HG02642 (cell line): ENCODE data around the gene ZSCAN10.
"Not testable (repeated sequence)": the region's sequence is repeated elsewhere in the genome, so short reads cannot be mapped to it uniquely, and the experiment has no call there.

Source experiments
- ATAC-seq: cut with Tn5 transposase; IDR thresholded peaks from one replicate; pipeline ENCODE4 v1.9.1; 2021; ENCODE audit warnings: mild to moderate bottlenecking; ENCODE audit not compliant: unreplicated experiment, poor library complexity

Gene ZSCAN10

DNA sequence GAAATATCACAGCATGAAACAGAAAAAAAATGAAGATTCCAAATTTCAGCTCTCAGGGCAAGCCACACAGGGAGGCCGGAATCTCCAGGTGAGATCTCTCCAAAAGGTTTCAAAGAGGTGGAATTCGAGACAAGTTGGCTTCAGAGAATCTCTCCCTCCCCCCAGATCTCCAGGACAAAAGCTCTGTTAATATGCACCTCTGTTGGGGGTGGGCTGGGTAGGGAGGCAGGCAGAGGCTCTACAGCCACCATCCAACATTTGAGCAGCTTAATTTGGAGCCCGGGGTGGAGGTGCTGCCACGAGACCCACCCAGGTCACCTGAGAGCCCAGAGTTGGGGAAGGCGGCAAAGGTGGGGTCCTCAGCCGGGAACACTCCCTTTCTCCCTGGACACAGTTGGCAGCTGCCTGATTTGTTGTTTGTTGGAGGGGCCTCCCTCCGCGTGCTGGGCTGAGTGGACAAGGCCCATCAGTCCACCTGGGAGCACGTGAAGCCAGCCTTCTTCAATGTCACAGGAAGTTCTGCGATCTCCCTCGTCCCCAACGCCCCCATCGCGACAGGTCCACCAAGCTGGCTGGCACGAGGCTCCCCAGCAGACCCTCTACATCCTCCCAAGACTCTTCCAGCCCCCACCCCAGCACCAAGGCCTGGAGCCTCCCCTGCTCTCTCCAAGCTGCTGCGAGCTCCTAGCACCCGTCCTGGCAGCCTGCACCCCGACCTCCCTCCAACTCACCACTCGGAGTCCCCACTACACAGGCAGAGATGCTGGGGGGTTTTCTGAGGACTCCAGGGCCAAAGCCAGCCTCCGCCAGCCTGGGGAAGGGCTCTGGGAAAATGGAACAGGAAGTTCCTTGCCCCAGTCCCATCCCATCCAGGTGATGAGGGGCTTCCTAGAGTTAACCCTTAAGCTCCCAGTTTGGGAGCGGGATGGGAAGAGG lies at the start of gene ZSCAN10:
ZSCAN10 (minus strand) TSS at position 836 of the 936 bp plus-strand sequence. CDS start 6,357 bp downstream, outside the sequence.
- no peak for ATAC-seq

DNA sequence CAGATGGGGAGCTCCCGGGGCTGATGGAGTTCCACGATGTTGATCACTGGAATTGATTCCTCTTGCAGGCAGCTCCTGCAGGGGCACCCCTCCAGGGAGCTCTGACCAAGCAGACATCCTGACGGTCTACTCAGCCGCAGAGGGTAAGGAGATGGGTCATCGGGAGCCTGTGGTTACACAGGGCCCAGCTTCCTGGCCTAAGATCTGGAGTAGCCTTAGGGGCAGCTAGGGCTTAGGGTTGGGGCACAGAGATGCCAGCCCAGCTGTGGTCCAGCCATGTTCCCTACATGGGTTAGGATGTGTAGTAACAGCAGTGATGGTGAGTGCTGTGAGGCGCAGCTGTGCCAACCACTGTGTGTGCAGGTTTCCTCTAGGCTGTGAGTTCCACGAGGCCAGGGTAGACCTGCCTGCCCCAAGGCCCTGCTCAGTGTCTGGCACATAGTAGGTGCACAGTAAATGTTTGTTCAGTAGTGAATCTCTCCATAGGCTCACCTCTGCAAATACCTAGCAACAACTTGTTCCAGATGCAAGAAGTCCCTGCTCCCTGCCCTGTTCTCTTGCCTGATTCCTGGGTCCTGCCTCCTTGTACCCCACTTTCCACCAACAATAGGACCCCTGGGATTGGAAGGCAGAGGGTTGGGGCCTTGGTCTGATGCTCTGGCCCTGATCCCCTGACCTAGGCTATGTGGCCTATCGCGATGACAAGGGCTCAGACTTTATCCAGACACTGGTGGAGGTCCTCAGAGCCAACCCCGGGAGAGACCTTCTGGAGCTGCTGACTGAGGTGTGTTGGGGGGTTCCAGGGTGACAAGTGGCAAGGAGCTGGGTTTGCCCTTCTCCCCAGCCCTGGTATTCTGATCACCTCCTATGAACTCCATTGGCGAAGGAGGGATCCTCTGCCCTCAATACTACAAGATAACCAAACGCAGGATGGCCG lies 49.4 kb upstream of the ZSCAN10 start:
- no peak for ATAC-seq

DNA sequence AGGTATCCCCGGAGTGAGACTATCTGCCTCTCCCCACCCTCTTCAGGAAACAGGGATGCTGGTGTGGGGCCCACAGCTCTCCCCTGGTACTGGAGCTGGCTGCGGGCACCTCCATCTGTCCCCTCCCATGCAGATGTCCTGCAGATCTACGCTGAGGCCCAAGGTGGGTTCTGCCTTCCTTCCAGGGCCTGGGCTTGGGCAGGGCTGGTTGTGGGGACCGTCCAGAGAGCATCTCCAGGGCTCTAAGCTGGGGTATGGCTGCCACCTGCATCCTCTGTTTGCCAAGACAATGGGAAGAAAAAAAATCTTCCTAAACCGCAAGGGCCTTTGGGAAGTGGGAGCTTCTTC lies 48.6 kb upstream of the ZSCAN10 start:
- ATAC-seq = no peak

GRCh38 chr16:3147046-3147756 lies 48.1 kb upstream of the ZSCAN10 start:
- no peak for ATAC-seq

DNA sequence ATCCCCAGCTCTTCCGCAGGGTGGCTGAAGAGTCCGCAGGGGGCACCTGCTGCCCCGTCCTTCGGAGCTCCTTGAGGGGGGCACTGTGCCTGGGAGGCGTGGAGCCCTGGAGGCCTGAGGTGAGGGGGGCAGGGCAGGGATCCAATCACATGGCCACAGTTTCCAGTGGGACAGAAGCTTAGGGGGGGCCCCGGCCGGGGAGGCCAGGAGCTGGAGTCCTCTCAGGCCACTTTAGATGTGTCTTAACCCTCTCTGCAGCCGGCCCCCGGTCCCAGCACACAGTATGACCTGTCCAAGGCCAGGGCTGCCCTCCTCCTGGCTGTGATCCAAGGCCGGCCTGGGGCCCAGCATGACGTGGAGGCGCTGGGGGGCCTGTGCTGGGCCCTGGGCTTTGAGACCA lies 46.6 kb upstream of the ZSCAN10 start:
- ATAC-seq = no peak

DNA sequence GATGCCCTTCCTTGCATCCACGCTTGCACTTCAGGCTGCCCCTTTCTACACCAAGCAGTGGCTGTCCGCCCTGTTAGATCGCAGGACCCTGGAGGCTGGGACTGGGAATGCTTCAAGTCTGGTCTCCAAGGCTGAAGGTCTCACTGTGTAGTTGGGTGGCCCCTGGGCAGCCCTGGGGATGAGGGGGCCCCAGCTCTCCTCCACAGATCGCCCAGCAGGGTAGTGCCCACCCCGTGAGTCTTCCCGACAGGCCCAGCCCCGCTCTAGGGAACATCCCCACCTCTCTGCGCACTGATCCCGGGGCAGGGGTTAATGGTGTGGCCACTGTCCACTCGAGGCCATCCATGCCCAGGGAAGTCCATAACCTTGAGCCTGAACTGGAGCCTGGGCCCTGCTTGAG lies 46.1 kb upstream of the ZSCAN10 start:
- no peak for ATAC-seq

DNA sequence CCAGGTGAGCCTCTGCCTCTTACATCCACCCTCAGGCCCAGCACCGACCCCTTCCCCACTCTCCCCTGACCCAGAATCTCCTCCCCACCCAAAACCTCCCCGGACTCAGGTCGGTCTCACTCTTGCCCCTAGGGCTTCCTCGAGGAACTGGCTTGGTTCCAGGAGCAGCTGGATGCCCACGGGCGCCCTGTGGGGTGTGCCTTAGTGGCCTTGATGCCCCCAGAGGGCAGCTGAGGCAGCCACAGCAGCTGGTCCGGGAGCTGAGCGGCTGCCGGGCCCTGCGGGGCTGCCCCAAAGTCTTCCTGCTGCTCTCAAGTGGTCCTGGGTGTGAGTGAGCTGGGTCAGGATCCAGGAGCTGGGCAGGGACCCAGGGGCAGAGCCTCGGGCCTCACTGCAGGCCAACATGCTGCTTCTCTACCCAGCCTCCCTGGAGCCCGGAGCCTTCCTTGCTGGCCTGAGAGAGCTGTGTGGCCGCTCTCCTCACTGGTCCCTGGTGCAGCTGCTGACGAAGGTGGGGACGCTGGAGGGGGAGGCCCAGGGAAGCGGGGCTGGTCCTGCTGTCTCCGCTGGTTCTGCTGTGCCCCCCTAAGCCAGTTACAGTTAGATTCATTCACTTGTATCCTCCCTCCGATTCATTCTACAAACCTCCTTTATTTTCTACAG lies 45.4 kb upstream of the ZSCAN10 start:
- ATAC-seq = no peak

- ATAC-seq = no peak
Observed at GRCh38 chr16:3143598-3144320, 44.7 kb upstream of the ZSCAN10 start.

DNA sequence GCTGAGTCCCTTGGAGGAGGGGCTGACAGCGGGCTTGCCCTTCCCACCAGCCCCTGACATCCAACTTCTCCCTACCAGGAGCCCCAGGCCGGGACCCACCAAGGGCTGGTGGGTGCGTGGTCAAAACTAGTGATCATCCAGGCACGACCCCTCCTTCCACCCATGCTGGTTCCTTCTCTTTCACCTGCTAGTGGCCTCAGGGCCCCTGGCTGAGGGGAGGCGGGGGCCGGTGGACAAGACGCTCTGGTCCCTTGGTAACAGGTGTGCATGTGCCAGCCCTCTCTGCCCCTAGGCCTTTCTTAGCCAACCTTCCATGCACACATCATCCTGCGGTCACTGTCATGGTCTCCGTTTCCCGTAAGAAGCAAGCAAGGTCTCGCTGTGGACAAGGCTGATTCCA lies 44.1 kb upstream of the ZSCAN10 start:
- ATAC-seq = no peak

- ATAC-seq = no peak
Observed at GRCh38 chr16:3142770-3143169, 43.7 kb upstream of the ZSCAN10 start.

DNA sequence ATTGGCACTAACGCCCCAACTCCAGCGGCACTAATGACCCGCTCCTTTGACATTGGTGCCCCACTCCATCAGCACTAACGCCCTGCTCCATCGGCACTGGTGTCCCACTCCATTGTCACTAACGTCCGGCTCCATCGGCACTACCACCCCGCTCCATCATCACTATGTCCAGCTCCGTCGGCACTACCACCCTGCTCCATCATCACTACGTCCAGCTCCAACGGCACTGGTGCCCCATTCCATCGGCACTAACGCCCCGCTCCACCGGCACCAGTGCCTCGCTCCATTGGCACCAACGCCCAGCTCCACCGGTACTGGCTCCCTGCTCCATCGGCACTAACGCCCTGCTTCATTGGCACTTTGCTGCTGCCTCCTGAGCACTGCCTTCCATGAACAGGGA lies 43.2 kb upstream of the ZSCAN10 start:
- ATAC-seq = no peak

- ATAC-seq = no peak
Observed at GRCh38 chr16:3141781-3142311, 42.8 kb upstream of the ZSCAN10 start.

DNA sequence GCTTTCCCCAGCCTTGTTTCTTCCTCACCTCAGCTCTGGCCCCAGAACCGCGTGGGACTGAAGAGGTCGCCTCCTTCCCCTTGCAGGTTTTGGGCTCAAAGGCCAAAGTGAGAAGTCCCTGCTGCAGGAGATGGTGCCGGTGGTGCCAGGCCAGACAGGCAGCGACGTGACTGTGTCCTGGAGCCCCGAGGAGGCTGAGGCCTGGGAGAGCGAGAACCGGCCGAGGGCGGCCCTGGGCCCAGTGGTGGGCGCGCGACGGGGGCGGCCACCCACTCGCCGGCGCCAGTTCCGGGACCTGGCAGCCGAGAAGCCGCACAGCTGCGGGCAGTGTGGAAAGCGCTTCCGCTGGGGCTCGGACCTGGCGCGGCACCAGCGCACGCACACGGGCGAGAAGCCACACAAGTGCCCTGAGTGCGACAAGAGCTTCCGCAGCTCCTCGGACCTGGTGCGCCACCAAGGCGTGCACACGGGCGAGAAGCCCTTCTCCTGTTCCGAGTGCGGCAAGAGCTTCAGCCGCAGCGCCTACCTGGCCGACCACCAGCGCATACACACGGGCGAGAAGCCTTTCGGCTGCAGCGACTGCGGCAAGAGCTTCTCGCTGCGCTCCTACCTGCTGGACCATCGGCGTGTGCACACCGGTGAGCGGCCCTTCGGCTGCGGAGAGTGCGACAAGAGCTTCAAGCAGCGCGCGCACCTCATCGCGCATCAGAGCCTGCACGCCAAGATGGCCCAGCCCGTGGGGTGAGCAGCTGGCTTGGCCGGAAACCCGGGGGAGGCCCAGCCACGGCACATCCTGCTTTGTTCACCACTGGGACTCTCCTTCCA lies 41.7 kb upstream of the ZSCAN10 start:
- ATAC-seq = no peak

GRCh38 chr16:3139561-3139960 lies 40.5 kb upstream of the ZSCAN10 start:
- ATAC-seq = not testable (repeated sequence)

- no peak for ATAC-seq
Observed at GRCh38 chr16:3138823-3139426, 39.8 kb upstream of the ZSCAN10 start.

GRCh38 chr16:3138342-3138741 lies 39.2 kb upstream of the ZSCAN10 start:
- ATAC-seq = no peak

- no peak for ATAC-seq
Observed at GRCh38 chr16:3137267-3137666, 38.2 kb upstream of the ZSCAN10 start.
